ENCODE measurements around the gene TC2N. TPM values are rescaled to one million over a fixed set of nuclear protein-coding genes. Genes with fewer than 3 reads are reported as not detected.

The TC2N gene
- total and polyA plus RNA-seq, 9 of the 15 experiments (the other 6 are each of a cell fraction or from before 2014, with no cell fraction given), result 2.0 to 12.5 (median 7.3) TPM

GRCh38 chr14:91879196-91879595 lies 11.9 kb upstream of the TC2N start:
- BruUV-seq (replicated peaks), result no TSS peak
- Histone ChIP-seq H3K9me3 (replicated peaks; ENCODE audit: control insufficient read depth, insufficient read depth, low read depth, low read length) (no peaks in the 10 kb centered on the region), H3K4me3 (no peak overlapping the region), H3K9me1 (ENCODE audit: control insufficient read depth, insufficient read depth, low read length) (no peaks in the 10 kb centered on the region), H4K20me1 (replicated peaks; ENCODE audit: control insufficient read depth, insufficient read depth, low read length) (no peaks in the 10 kb centered on the region; the same call in 1 of the 2 replicates), H3K79me2 (ENCODE audit: control insufficient read depth, insufficient read depth, low read length) (no peaks in the 10 kb centered on the region), H3K4me2 (ENCODE audit: insufficient read depth, low read length) (no peak overlapping the region), H3K4me1 (replicated peaks in 1 of 2; ENCODE audit: control insufficient read depth in 2 of 2, insufficient read depth in 2 of 2, low read length in 2 of 2) (no peaks in the 10 kb centered on the region; a peak in 2 of 5 replicates), H3K36me3 (ENCODE audit: control insufficient read depth, insufficient read depth, low read length) (no peaks in the 10 kb centered on the region), H3K9ac (ENCODE audit: insufficient read depth in 1 of 2, low read depth in 2 of 2, low read length in 2 of 2) (no peak overlapping the region), H3K27ac (ENCODE audit: extremely low read depth, low read depth, low read length) (no peak overlapping the region), H3K27me3 (ENCODE audit: control insufficient read depth in 2 of 2, insufficient read depth in 2 of 2, low read length in 2 of 2) (peaks cover 0 to 20% of the 10 kb centered on the region in 2 experiments; a peak in 2 of 5 replicates), H2AFZ (ENCODE audit: low read depth, low read length) (no peak overlapping the region)
- POLR2A ChIA-PET, result interaction anchor here (0.6 kb wide), 1 partner anchor 53 kb away, joined by 3 read pairs; no protein-coding TSS in a partner anchor
- CTCF ChIA-PET (ENCODE audit: low intra/inter-chr PET ratio), result no interaction called here
- no peak for ATAC-seq
- 19% methylated on average over 6 of the region's 6 CpGs for WGBS (ENCODE audit: insufficient coverage, low coverage, missing lambda C conversion rate)
- DNase-seq (ENCODE audit: extremely low read depth in 1 of 4, low spot score in 3 of 4), result no peak
- FAIRE-seq, result no peak
- no peak for TF ChIP-seq ZBTB9 (CRISPR knock-in tag; IDR thresholded peaks at IDR 0.05)
- TF ChIP-seq, protein P1, sequence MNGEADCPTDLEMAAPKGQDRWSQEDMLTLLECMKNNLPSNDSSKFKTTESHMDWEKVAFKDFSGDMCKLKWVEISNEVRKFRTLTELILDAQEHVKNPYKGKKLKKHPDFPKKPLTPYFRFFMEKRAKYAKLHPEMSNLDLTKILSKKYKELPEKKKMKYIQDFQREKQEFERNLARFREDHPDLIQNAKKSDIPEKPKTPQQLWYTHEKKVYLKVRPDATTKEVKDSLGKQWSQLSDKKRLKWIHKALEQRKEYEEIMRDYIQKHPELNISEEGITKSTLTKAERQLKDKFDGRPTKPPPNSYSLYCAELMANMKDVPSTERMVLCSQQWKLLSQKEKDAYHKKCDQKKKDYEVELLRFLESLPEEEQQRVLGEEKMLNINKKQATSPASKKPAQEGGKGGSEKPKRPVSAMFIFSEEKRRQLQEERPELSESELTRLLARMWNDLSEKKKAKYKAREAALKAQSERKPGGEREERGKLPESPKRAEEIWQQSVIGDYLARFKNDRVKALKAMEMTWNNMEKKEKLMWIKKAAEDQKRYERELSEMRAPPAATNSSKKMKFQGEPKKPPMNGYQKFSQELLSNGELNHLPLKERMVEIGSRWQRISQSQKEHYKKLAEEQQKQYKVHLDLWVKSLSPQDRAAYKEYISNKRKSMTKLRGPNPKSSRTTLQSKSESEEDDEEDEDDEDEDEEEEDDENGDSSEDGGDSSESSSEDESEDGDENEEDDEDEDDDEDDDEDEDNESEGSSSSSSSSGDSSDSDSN (IDR thresholded peaks at IDR 0.05; ENCODE audit: borderline replicate concordance in 1 of 2, low read depth in 2 of 2, low read length in 2 of 2), result no peak
- no peak for TF ChIP-seq CEBPB (tag; IDR thresholded peaks at IDR 0.05)
- TF ChIP-seq, protein P2, sequence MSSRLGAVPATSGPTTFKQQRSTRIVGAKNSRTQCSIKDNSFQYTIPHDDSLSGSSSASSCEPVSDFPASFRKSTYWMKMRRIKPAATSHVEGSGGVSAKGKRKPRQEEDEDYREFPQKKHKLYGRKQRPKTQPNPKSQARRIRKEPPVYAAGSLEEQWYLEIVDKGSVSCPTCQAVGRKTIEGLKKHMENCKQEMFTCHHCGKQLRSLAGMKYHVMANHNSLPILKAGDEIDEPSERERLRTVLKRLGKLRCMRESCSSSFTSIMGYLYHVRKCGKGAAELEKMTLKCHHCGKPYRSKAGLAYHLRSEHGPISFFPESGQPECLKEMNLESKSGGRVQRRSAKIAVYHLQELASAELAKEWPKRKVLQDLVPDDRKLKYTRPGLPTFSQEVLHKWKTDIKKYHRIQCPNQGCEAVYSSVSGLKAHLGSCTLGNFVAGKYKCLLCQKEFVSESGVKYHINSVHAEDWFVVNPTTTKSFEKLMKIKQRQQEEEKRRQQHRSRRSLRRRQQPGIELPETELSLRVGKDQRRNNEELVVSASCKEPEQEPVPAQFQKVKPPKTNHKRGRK (tag; IDR thresholded peaks at IDR 0.05), result no peak
- TF ChIP-seq ZBTB17 (CRISPR knock-in tag; IDR thresholded peaks at IDR 0.05), result no peak
- no peak for TF ChIP-seq PURB (CRISPR knock-in tag; IDR thresholded peaks at IDR 0.05; ENCODE audit: low read depth)
- no peak for TF ChIP-seq SMAD3 (CRISPR knock-in tag; conservative IDR thresholded peaks at IDR 0.05)
- TF ChIP-seq CBX5 (IDR thresholded peaks at IDR 0.05; ENCODE audit: borderline replicate concordance, low read depth), result no peak
- intact Hi-C loops (cut with micrococcal nuclease), result no loop called here
- in situ Hi-C loops (cut with MboI), result no loop called here
